GM12801 (cell line): ENCODE measurements around the gene COL18A1.

Experiments
- CTCF ChIP-seq: IDR thresholded peaks from one replicate; pipeline ENCODE4 v1.5.1; 2011; ENCODE audit warnings: control low read depth; ENCODE audit not compliant: insufficient read length; ENCODE audit errors: extremely low read depth

COL18A1 gene

GRCh38 chr21:45472445-45473365, 67.7 kb downstream of the COL18A1 start:
- TF ChIP-seq CTCF, result no peak

GRCh38 chr21:45473496-45474322, 68.7 kb downstream of the COL18A1 start:
- TF ChIP-seq CTCF, result no peak

GRCh38 chr21:45474323-45474950, 69.5 kb downstream of the COL18A1 start:
- no peak for TF ChIP-seq CTCF

GRCh38 chr21:45475004-45475685, 70.2 kb downstream of the COL18A1 start:
- TF ChIP-seq CTCF, result no peak

- TF ChIP-seq CTCF, result no peak
Measured at GRCh38 chr21:45475797-45476570, 71.0 kb downstream of the COL18A1 start.

GRCh38 chr21:45476582-45476981, 71.6 kb downstream of the COL18A1 start:
- TF ChIP-seq CTCF, result no peak
